ENCODE data around the gene EXD2. TPM values are rescaled to one million over a fixed set of nuclear protein-coding genes. Genes with fewer than 3 reads are reported as not detected.

Gene EXD2
- polyA plus RNA-seq, 2 donors: 10.9 to 12.1 TPM

DNA sequence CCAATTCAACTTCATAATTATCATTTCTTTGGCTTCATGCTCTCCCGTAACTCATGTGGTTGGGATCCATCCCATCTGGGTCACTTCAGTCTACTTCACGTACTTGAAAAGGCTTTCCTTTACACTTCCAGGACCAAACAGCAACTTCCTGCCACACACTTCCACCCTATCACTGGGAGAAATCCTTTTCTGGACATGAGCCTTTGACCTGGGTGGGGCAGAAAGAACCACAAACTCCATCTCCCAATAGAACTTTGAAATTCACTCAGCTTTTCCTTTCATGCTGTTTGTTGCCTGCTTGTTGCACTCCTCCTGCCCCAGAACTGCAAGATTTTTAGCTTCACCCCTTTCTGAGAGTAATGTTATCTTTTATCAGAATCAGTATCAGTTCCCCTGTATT, 50.3 kb downstream of the EXD2 start:
- Histone ChIP-seq H3K9me3 (ENCODE audit: control insufficient read depth in 2 of 2, insufficient read depth in 1 of 2, low read depth in 1 of 2, low read length in 1 of 2) (no peaks in the 10 kb centered on the region), H3K4me3 (ENCODE audit: low read depth in 1 of 2, low read length in 2 of 2) (no peak overlapping the region), H3K36me3 (ENCODE audit: control insufficient read depth in 2 of 2, insufficient read depth in 2 of 2, low read length in 1 of 2) (peaks cover 10 to 39% of the 10 kb centered on the region in 2 donors), H3K27ac (ENCODE audit: low read depth in 2 of 2, low read length in 1 of 2) (no peak overlapping the region), H3K27me3 (ENCODE audit: control insufficient read depth in 1 of 2, insufficient read depth in 2 of 2, low read length in 2 of 2) (no peaks in the 10 kb centered on the region), H3K4me1 (ENCODE audit: control insufficient read depth in 2 of 2, insufficient read depth in 2 of 2, low read length in 1 of 2) (no peaks in the 10 kb centered on the region)
- WGBS, 2 donors: 76 to 80% methylated on average over 2 of the region's 2 CpGs

DNA sequence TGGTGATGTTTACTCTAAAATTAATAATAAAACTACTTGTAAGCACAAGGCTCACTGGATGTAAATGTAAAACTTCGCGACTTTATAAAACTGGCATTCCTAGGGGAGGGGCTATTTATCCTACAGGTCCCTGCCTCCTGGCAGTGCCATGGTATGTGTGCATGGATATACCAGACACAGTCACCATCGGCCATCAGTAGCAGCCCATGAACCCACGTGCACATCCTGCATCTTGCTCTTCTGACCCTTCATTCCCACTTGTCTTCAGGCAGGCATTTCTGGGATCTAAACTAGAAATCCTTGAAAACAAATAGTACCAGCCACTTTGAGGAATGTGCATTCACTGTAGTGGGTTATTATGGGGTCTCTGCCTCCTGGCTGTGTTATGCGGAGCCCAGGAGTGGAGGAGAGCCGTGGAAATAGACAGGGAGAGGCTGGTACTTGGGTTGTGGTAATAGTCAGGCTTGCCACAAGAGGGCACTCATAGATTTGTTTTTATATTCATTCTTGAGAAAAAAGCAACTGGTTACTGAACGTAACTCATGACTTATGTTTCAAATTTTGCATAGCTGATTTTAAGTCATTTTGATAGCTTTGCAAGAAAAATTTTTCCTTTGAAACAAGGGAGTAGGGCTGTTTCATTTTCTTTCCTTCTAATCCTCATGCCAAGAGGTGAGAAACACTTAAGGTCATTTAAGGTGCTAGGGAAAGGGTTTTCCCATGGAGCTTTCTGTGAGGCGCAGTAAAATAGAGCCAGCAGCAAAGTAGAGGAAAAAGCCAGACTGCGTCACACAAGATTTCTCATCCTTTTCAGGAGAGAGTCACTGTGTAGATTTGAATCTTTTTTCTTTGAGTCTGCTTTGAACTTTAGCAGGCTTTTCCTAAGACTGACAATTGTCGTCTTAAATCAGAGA, 51.3 kb downstream of the EXD2 start:
- Histone ChIP-seq H3K27ac (ENCODE audit: low read depth in 2 of 2, low read length in 1 of 2) (no peak overlapping the region), H3K4me1 (ENCODE audit: control insufficient read depth in 2 of 2, insufficient read depth in 2 of 2, low read length in 1 of 2) (no peaks in the 10 kb centered on the region), H3K27me3 (ENCODE audit: control insufficient read depth in 1 of 2, insufficient read depth in 2 of 2, low read length in 2 of 2) (no peaks in the 10 kb centered on the region), H3K4me3 (ENCODE audit: low read depth in 1 of 2, low read length in 2 of 2) (no peak overlapping the region), H3K36me3 (ENCODE audit: control insufficient read depth in 2 of 2, insufficient read depth in 2 of 2, low read length in 1 of 2) (peaks cover 4 to 30% of the 10 kb centered on the region in 2 donors), H3K9me3 (ENCODE audit: control insufficient read depth in 2 of 2, insufficient read depth in 1 of 2, low read depth in 1 of 2, low read length in 1 of 2) (no peaks in the 10 kb centered on the region)
- WGBS, 2 donors: 46 to 58% methylated on average over 10 of the region's 10 CpGs

- H3K36me3 ChIP-seq (ENCODE audit: control insufficient read depth in 2 of 2, insufficient read depth in 2 of 2, low read length in 1 of 2): peaks cover 4 to 16% of the 10 kb centered on the region in 2 donors
- H3K4me3 ChIP-seq (ENCODE audit: low read depth in 1 of 2, low read length in 2 of 2): no peak overlapping the region
- no peak overlapping the region for H3K27ac ChIP-seq (ENCODE audit: low read depth in 2 of 2, low read length in 1 of 2)
- no peaks in the 10 kb centered on the region for H3K27me3 ChIP-seq (ENCODE audit: control insufficient read depth in 1 of 2, insufficient read depth in 2 of 2, low read length in 2 of 2)
- H3K9me3 ChIP-seq (ENCODE audit: control insufficient read depth in 2 of 2, insufficient read depth in 1 of 2, low read depth in 1 of 2, low read length in 1 of 2): no peaks in the 10 kb centered on the region
- H3K4me1 ChIP-seq (ENCODE audit: control insufficient read depth in 2 of 2, insufficient read depth in 2 of 2, low read length in 1 of 2): no peaks in the 10 kb centered on the region
- 79 to 87% methylated on average over 3 of the region's 3 CpGs for WGBS, 2 donors
Observed at GRCh38 chr14:69244946-69245345, 53.6 kb downstream of the EXD2 start.

GRCh38 chr14:69246331-69246730, 55.0 kb downstream of the EXD2 start:
- Histone ChIP-seq H3K9me3 (ENCODE audit: control insufficient read depth in 2 of 2, insufficient read depth in 1 of 2, low read depth in 1 of 2, low read length in 1 of 2) (no peaks in the 10 kb centered on the region), H3K27ac (ENCODE audit: low read depth in 2 of 2, low read length in 1 of 2) (no peak overlapping the region), H3K36me3 (ENCODE audit: control insufficient read depth in 2 of 2, insufficient read depth in 2 of 2, low read length in 1 of 2) (peaks cover 4 to 8% of the 10 kb centered on the region in 2 donors), H3K27me3 (ENCODE audit: control insufficient read depth in 1 of 2, insufficient read depth in 2 of 2, low read length in 2 of 2) (no peaks in the 10 kb centered on the region), H3K4me1 (ENCODE audit: control insufficient read depth in 2 of 2, insufficient read depth in 2 of 2, low read length in 1 of 2) (no peaks in the 10 kb centered on the region), H3K4me3 (ENCODE audit: low read depth in 1 of 2, low read length in 2 of 2) (no peak overlapping the region)
- 85 to 89% methylated on average over 3 of the region's 3 CpGs for WGBS, 2 donors

GRCh38 chr14:69247676-69248440, 56.6 kb downstream of the EXD2 start:
- Histone ChIP-seq H3K4me3 (ENCODE audit: low read depth in 1 of 2, low read length in 2 of 2) (no peak overlapping the region), H3K4me1 (ENCODE audit: control insufficient read depth in 2 of 2, insufficient read depth in 2 of 2, low read length in 1 of 2) (no peaks in the 10 kb centered on the region), H3K36me3 (ENCODE audit: control insufficient read depth in 2 of 2, insufficient read depth in 2 of 2, low read length in 1 of 2) (peaks cover 0 to 3% of the 10 kb centered on the region in 2 donors), H3K27me3 (ENCODE audit: control insufficient read depth in 1 of 2, insufficient read depth in 2 of 2, low read length in 2 of 2) (no peaks in the 10 kb centered on the region), H3K9me3 (ENCODE audit: control insufficient read depth in 2 of 2, insufficient read depth in 1 of 2, low read depth in 1 of 2, low read length in 1 of 2) (no peaks in the 10 kb centered on the region), H3K27ac (ENCODE audit: low read depth in 2 of 2, low read length in 1 of 2) (peak overlapping the region in 1 of 2 donors; percentile 27)
- WGBS, 2 donors: 57 to 70% methylated on average over 3 of the region's 3 CpGs

GRCh38 chr14:69249603-69250002, 58.3 kb downstream of the EXD2 start:
- no peak overlapping the region for H3K4me3 ChIP-seq (ENCODE audit: low read depth in 1 of 2, low read length in 2 of 2)
- no peak overlapping the region for H3K27ac ChIP-seq (ENCODE audit: low read depth in 2 of 2, low read length in 1 of 2)
- WGBS, 2 donors: 88 to 89% methylated on average over 5 of the region's 5 CpGs
- no peaks in the 10 kb centered on the region for H3K27me3 ChIP-seq (ENCODE audit: control insufficient read depth in 1 of 2, insufficient read depth in 2 of 2, low read length in 2 of 2)
- H3K4me1 ChIP-seq (ENCODE audit: control insufficient read depth in 2 of 2, insufficient read depth in 2 of 2, low read length in 1 of 2): no peaks in the 10 kb centered on the region
- H3K36me3 ChIP-seq (ENCODE audit: control insufficient read depth in 2 of 2, insufficient read depth in 2 of 2, low read length in 1 of 2): peaks cover 0 to 3% of the 10 kb centered on the region in 2 donors
- H3K9me3 ChIP-seq (ENCODE audit: control insufficient read depth in 2 of 2, insufficient read depth in 1 of 2, low read depth in 1 of 2, low read length in 1 of 2): no peaks in the 10 kb centered on the region

- Histone ChIP-seq H3K27ac (ENCODE audit: low read depth in 2 of 2, low read length in 1 of 2) (no peak overlapping the region), H3K4me1 (ENCODE audit: control insufficient read depth in 2 of 2, insufficient read depth in 2 of 2, low read length in 1 of 2) (no peaks in the 10 kb centered on the region), H3K4me3 (ENCODE audit: low read depth in 1 of 2, low read length in 2 of 2) (no peak overlapping the region), H3K36me3 (ENCODE audit: control insufficient read depth in 2 of 2, insufficient read depth in 2 of 2, low read length in 1 of 2) (no peaks in the 10 kb centered on the region), H3K9me3 (ENCODE audit: control insufficient read depth in 2 of 2, insufficient read depth in 1 of 2, low read depth in 1 of 2, low read length in 1 of 2) (no peaks in the 10 kb centered on the region), H3K27me3 (ENCODE audit: control insufficient read depth in 1 of 2, insufficient read depth in 2 of 2, low read length in 2 of 2) (no peaks in the 10 kb centered on the region)
- 41 to 68% methylated on average over 3 of the region's 3 CpGs for WGBS, 2 donors
Observed at GRCh38 chr14:69252851-69253250, 61.6 kb downstream of the EXD2 start.

DNA sequence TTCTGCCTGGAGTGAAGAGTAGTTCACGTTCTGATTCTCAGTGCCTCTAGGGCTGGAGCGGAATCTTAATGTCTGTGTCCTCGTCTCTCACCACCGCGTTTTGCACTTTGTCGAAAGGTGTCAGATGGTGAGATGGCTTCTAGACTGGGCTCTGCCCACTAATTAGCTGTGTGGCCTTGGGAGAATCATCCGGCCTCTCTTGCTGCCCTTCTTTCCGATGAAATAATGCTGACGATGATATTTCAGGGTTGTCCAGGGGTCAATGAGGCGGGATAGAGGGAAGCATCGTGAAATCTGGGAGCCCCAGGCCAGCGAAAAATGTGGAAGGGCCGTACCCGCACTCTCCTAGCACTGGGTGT, 67.8 kb downstream of the EXD2 start:
- Histone ChIP-seq H3K36me3 (ENCODE audit: control insufficient read depth in 2 of 2, insufficient read depth in 2 of 2, low read length in 1 of 2) (no peaks in the 10 kb centered on the region), H3K9me3 (ENCODE audit: control insufficient read depth in 2 of 2, insufficient read depth in 1 of 2, low read depth in 1 of 2, low read length in 1 of 2) (no peaks in the 10 kb centered on the region), H3K27me3 (ENCODE audit: control insufficient read depth in 1 of 2, insufficient read depth in 2 of 2, low read length in 2 of 2) (peaks cover 0 to 7% of the 10 kb centered on the region in 2 donors), H3K27ac (ENCODE audit: low read depth in 2 of 2, low read length in 1 of 2) (no peak overlapping the region), H3K4me3 (ENCODE audit: low read depth in 1 of 2, low read length in 2 of 2) (peak overlapping the region in 1 of 2 donors; percentile 31), H3K4me1 (ENCODE audit: control insufficient read depth in 2 of 2, insufficient read depth in 2 of 2, low read length in 1 of 2) (peaks cover 6% of the 10 kb centered on the region in 2 donors)
- 39% methylated on average over 14 of the region's 14 CpGs for WGBS, 2 donors

- Histone ChIP-seq H3K9me3 (ENCODE audit: control insufficient read depth in 2 of 2, insufficient read depth in 1 of 2, low read depth in 1 of 2, low read length in 1 of 2) (no peaks in the 10 kb centered on the region), H3K27ac (ENCODE audit: low read depth in 2 of 2, low read length in 1 of 2) (no peak within 1 kb of the TSS), H3K27me3 (ENCODE audit: control insufficient read depth in 1 of 2, insufficient read depth in 2 of 2, low read length in 2 of 2) (peaks cover 0 to 7% of the 10 kb centered on the region in 2 donors), H3K36me3 (ENCODE audit: control insufficient read depth in 2 of 2, insufficient read depth in 2 of 2, low read length in 1 of 2) (no peaks in the 10 kb centered on the region), H3K4me3 (ENCODE audit: low read depth in 1 of 2, low read length in 2 of 2) (peak within 1 kb of the TSS; percentile 31 to 46), H3K4me1 (ENCODE audit: control insufficient read depth in 2 of 2, insufficient read depth in 2 of 2, low read length in 1 of 2) (peaks cover 6% of the 10 kb centered on the region in 2 donors)
- 2% methylated on average over 46 to 74 of the region's 74 CpGs for WGBS, 2 donors
Observed at GRCh38 chr14:69259527-69260189, 68.4 kb downstream of the EXD2 start, which contains the start of gene GALNT16. Gene GALNT16 (plus strand): TSS chr14:69260158. CDS start chr14:69260291, 133 bp downstream.
